ENCODE results near the gene RBMX.

Gene RBMX

DNA sequence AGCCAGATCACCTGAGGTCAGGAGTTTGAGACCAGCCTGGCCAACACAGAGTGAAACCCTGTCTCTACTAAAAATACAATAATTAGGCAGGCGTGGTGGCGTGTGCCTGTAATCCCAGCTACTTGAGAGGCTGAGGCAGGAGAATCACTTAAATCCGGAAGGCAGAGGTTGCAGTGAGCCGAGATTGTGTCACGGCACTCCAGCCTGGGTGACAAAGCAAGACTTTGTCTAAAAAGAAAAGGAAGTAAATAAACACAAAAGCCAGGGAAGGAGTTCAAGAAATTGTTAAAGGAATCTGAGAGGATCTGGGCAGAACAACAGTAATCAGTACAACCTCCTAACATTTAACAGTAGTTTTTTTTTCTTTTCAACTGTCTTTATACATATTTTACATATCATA is 51.1 kb downstream of the RBMX start:
- H3K4me3 ChIP-seq (ENCODE audit: low read length): no peak overlapping the region
- DNase-seq (ENCODE audit: low read depth): no peak
- TF ChIP-seq, protein P1, sequence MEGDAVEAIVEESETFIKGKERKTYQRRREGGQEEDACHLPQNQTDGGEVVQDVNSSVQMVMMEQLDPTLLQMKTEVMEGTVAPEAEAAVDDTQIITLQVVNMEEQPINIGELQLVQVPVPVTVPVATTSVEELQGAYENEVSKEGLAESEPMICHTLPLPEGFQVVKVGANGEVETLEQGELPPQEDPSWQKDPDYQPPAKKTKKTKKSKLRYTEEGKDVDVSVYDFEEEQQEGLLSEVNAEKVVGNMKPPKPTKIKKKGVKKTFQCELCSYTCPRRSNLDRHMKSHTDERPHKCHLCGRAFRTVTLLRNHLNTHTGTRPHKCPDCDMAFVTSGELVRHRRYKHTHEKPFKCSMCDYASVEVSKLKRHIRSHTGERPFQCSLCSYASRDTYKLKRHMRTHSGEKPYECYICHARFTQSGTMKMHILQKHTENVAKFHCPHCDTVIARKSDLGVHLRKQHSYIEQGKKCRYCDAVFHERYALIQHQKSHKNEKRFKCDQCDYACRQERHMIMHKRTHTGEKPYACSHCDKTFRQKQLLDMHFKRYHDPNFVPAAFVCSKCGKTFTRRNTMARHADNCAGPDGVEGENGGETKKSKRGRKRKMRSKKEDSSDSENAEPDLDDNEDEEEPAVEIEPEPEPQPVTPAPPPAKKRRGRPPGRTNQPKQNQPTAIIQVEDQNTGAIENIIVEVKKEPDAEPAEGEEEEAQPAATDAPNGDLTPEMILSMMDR (IDR thresholded peaks at IDR 0.05; ENCODE audit: insufficient read depth, low read depth, low read length, missing control alignments): no peak

DNA sequence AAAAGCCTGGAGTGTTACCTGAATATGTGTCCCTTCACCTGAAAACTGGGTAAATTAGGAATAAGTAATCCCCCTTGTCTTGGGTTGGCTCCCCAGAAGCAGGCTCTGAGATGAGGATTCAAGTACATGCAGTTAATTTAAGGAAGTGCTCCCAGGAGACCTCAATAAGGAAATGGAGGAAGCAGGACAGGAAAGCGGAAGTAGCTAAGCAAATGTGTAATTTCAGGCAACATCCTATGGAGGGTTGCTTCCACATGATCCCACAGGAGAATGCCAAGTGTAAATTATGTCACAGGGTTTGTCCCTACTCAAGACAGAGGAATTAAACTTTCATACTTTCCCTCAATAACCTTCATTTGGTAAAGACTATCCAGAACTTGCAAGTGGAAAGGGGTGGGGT is 51.7 kb downstream of the RBMX start:
- DNase-seq (ENCODE audit: low read depth): no peak
- H3K4me3 ChIP-seq (ENCODE audit: low read length): no peak overlapping the region
- TF ChIP-seq, protein P1 (IDR thresholded peaks at IDR 0.05; ENCODE audit: insufficient read depth, low read depth, low read length, missing control alignments): no peak

DNA sequence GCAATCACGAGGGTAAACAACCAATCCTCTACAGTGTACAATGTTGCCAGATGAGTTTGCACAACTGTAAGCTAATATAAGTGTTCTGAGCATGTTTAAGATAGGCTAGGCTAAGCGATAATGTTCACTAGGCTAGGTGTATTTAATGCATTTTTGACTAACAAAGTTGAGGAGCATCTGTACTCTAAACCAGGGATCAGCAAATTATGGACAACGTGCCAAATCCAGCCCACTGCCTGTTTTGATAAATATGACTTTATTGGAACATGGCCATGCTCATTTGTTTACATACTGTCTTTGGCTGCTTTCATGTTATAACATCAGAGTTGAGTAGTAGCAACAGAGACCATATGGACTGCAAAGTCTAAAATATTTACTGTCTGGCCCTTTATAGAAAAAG is 53.5 kb downstream of the RBMX start:
- TF ChIP-seq, protein P1 (IDR thresholded peaks at IDR 0.05; ENCODE audit: insufficient read depth, low read depth, low read length, missing control alignments): no peak
- no peak overlapping the region for H3K4me3 ChIP-seq (ENCODE audit: low read length)
- DNase-seq (ENCODE audit: low read depth): no peak

DNA sequence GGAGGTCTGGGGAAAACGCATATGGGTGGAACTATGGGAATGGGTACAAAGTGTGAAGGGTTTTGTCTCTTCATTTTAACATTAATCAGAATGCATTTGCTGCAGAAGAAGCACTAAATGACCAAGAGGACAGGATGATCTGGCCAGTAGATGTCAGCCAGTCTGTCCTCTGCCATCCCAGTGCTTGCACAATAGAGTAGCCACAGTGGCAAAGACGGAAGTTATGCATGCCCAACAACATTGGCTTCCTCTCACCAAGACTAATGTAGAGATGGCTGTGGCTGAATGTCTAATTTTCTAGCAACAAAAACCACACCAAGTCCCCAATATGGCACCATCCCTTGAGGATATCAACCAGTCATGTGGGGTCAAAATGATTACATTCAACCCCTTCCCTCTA is 54.8 kb downstream of the RBMX start:
- no peak for DNase-seq (ENCODE audit: low read depth)
- TF ChIP-seq, protein P1 (IDR thresholded peaks at IDR 0.05; ENCODE audit: insufficient read depth, low read depth, low read length, missing control alignments): no peak
- no peak overlapping the region for H3K4me3 ChIP-seq (ENCODE audit: low read length)

Measured in epithelial cell of esophagus (primary cell).